Effector CD4-positive, alpha-beta T cell (primary cell): ENCODE data around the gene NUMA1.

Experiments
- DNase-seq: peaks from one replicate; pipeline ENCODE4 v3.0.0-alpha.2; 2020

The NUMA1 gene

DNA sequence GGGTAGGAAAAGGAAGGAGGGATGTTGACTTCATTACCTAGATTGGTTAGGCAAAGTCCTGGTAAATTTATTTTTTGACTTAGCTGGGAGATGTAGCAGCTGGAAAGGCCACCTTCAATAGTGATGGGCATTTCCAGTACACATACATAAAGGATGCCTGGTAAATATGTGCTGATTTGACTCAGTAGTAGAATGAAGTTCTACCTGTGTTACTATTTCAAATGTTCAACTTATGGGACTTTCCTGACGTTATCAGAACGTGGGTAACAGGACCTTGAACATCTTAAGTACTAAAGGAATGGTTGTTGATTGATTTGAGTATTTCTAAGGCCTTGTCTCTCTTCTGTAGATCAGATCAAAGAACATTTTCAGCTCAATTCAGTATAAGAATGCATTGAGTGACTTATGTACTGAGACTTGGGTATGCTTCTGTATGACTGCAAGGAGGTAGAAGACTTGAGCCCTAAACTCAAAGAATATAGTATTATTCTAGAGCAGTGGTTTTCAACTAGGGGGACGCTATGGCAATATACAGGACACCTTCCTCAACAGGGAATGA is 124.4 kb downstream of the NUMA1 start:
- DNase-seq: no peak
